K562 (cell line): Measurements from ENCODE around the gene PRELID1. TPM values are rescaled to one million over a fixed set of nuclear protein-coding genes. Genes with fewer than 3 reads are reported as not detected.
A peak's percentile ranks its signal among the peaks of the same experiment; 100 is the strongest.

ENCODE experiments used
- ATAC-seq: fragments of 200-7000 bp; cut with Tn5 transposase; 3 replicates; pipeline ENCODE4 v1.9.1; 2020; ENCODE audit warnings: moderate library complexity
- BruUV-seq: library from RNA; stranded (reverse); fragments of 400-500 nt; replicated peaks from 2 replicates; lab custom pipeline; 2021; lab: Mats Ljungman, UMichigan
- CTCF ChIA-PET: fragments of 300-600 bp; formaldehyde crosslinking; extraction: SDS; loops from one replicate; lab custom pipeline; 2021; ENCODE audit warnings: low intra/inter-chr PET ratio; lab: Yijun Ruan, JAX
- POLR2A ChIA-PET: fragments of 300-600, 350-650 bp; sonication (Branson Sonifier 250); formaldehyde crosslinking; extraction: SDS; loops from one replicate; lab custom pipeline; 2021; ENCODE audit warnings: antibody characterized with exemption, inconsistent platforms; lab: Yijun Ruan, JAX
- DNase-seq, 4 experiments: peaks; one replicate each; pipeline versions ENCODE4 v3.0.0 to v3.0.0-alpha.2; 2011 to 2018; ENCODE audit warnings: low spot score in 3 of 4, mixed read lengths in 3 of 4; ENCODE audit errors: extremely low read depth in 1 of 4
- FAIRE-seq: peaks from 2 replicates; lab custom pipeline; 2011; peaks lifted over from hg19 to GRCh38; lab: Jason Lieb, UNC
- H2AFZ ChIP-seq: 2 replicates; pipeline ENCODE4 v1.6.0; 2011; ENCODE audit warnings: low read depth, low read length, control low read depth, inconsistent platforms
- H3K27ac ChIP-seq: fragments of 200-600 bp; 3 replicates; pipeline ENCODE4 v1.8.0; 2011; ENCODE audit warnings: low read depth, mild to moderate bottlenecking, control low read depth, inconsistent platforms, low read length, moderate library complexity, mixed read lengths; ENCODE audit errors: extremely low read depth
- H3K27me3 ChIP-seq, 2 experiments: fragments of 300-600 bp in 1 of 2; 2 replicates in 1 of 2; 3 replicates in 1 of 2; pipeline versions ENCODE4 v1.6.0 to v1.8.0; 2011; ENCODE audit warnings: inconsistent platforms in 2 of 2, low read length in 2 of 2, mild to moderate bottlenecking in 1 of 2, mixed read lengths in 1 of 2, moderate library complexity in 1 of 2; ENCODE audit not compliant: control insufficient read depth in 2 of 2, insufficient read depth in 2 of 2
- H3K36me3 ChIP-seq: fragments of 300-600 bp; 3 replicates; pipeline ENCODE4 v1.8.0; 2011; ENCODE audit warnings: mild to moderate bottlenecking, low read length, inconsistent platforms; ENCODE audit not compliant: control insufficient read depth, insufficient read depth
- H3K4me1 ChIP-seq, 2 experiments: fragments of 200-600 bp in 1 of 2; replicated peaks in 1 of 2; 2 replicates in 1 of 2; 3 replicates in 1 of 2; pipeline versions ENCODE4 v1.5.1 to v1.8.0; 2011; ENCODE audit warnings: inconsistent platforms in 2 of 2, low read length in 2 of 2, mild to moderate bottlenecking in 1 of 2, mixed read lengths in 1 of 2, moderate library complexity in 1 of 2; ENCODE audit not compliant: control insufficient read depth in 2 of 2, insufficient read depth in 2 of 2
- H3K4me2 ChIP-seq: 2 replicates; pipeline ENCODE4 v1.6.1; 2011; ENCODE audit warnings: low read length, control low read depth, inconsistent platforms, mixed read lengths; ENCODE audit not compliant: insufficient read depth
- H3K4me3 ChIP-seq: fragments of 200-600 bp; sonication (generic), shearing (Covaris generic); 2 replicates; pipeline ENCODE4 v1.5.1; 2016; ENCODE audit warnings: control low read depth, inconsistent platforms
- H3K79me2 ChIP-seq: fragments of 200-600 bp; 3 replicates; pipeline ENCODE4 v1.8.0; 2011; ENCODE audit warnings: low read length, inconsistent platforms; ENCODE audit not compliant: control insufficient read depth, insufficient read depth
- H3K9ac ChIP-seq, 2 experiments: 2 replicates each; pipeline versions ENCODE4 v1.6.0 to v1.6.1; 2011; ENCODE audit warnings: low read depth in 2 of 2, low read length in 2 of 2, control low read depth in 1 of 2, inconsistent platforms in 1 of 2, mild to moderate bottlenecking in 1 of 2, mixed read lengths in 1 of 2; ENCODE audit not compliant: insufficient read depth in 1 of 2
- H3K9me1 ChIP-seq: one replicate; pipeline ENCODE4 v1.6.0; 2011; ENCODE audit warnings: inconsistent platforms, mild to moderate bottlenecking, low read length, moderate library complexity; ENCODE audit not compliant: control insufficient read depth, insufficient read depth
- H3K9me3 ChIP-seq: replicated peaks from 2 replicates; pipeline ENCODE4 v1.5.1; 2011; ENCODE audit warnings: low read depth, low read length, inconsistent platforms; ENCODE audit not compliant: control insufficient read depth, insufficient read depth
- H4K20me1 ChIP-seq: replicated peaks from 2 replicates; pipeline ENCODE4 v1.6.1; 2011; ENCODE audit warnings: low read length, inconsistent platforms, mixed read lengths; ENCODE audit not compliant: control insufficient read depth, insufficient read depth
- HIVEP1 ChIP-seq: fragments of 250-450 bp; sonication (Bioruptor Pico); IDR thresholded peaks from 2 replicates; pipeline ENCODE4 v1.4.0; 2020; ENCODE audit warnings: mild to moderate bottlenecking
- RBM25 ChIP-seq: fragments of 200-400 bp; formaldehyde crosslinking; IDR thresholded peaks from 2 replicates; pipeline ENCODE4 v1.6.1; 2018; ENCODE audit warnings: low read length, low read depth, moderate library complexity; ENCODE audit not compliant: severe bottlenecking
- SMC3 ChIP-seq: conservative IDR thresholded peaks from 2 replicates; pipeline ENCODE4 v1.6.1; 2011; ENCODE audit warnings: low read depth, low read length, improper control_type of control experiment; ENCODE audit not compliant: insufficient read depth
- TCF3 ChIP-seq: sonication (generic); formaldehyde crosslinking; IDR thresholded peaks from 2 replicates; pipeline ENCODE4 v1.4.0; 2020; ENCODE audit warnings: mild to moderate bottlenecking, missing genetic modification reagents
- WGBS: fragments of 100-300 bp; shearing (Covaris generic); methylation state at CpG from one replicate; pipeline ENCODE4 v1.1.6; 2016; ENCODE audit warnings: low coverage, mixed read lengths; ENCODE audit not compliant: insufficient coverage; ENCODE audit errors: missing lambda C conversion rate; 5-methylcytosine and 5-hydroxymethylcytosine counted together
- in situ Hi-C: fragments of 300-500 bp; cut with MboI; formaldehyde crosslinking; loops from 4 replicates; pipeline ENCODE4 v1.15.0; 2018; ENCODE audit warnings: inconsistent platforms, mixed read lengths
- intact Hi-C: fragments of 100-400 bp; cut with micrococcal nuclease; formaldehyde crosslinking; loops from 2 replicates; pipeline ENCODE4 v1.14.2; 2022
- polyA plus RNA-seq, 8 experiments: library from polyadenylated mRNA; depleted of rRNA in 4 of 8; stranded (reverse) in 5 of 8; unstranded in 3 of 8; fragments of >200 nt; fragmentation: Nextera tagmentation in 2 of 8; fragmentation: Illumina TruSeq in 1 of 8; extraction: Ambion mirVana in 2 of 8; extraction: Trizol in 1 of 8; gene quantifications; 2 replicates each; pipeline versions ENCODE4 v1.2.1 to v1.2.3, GENCODE V29; 2011 to 2014; ENCODE audit warnings: inconsistent platforms in 1 of 8, missing spikeins in 1 of 8
- total RNA-seq, 7 experiments: library from RNA; depleted of rRNA in 6 of 7; stranded (reverse); fragments of >200 nt in 6 of 7; fragmentation: Illumina TruSeq in 2 of 7; extraction: Trizol in 2 of 7; gene quantifications; 2 replicates each; pipeline versions ENCODE4 v1.2.1 to v1.2.3, GENCODE V29; 2011 to 2021; ENCODE audit warnings: low replicate concordance in 1 of 7

Gene PRELID1
- total and polyA plus RNA-seq, 9 of the 15 experiments (the other 6 are each of a cell fraction or from before 2014, with no cell fraction given): 40.1 to 484 (median 340) TPM

GRCh38 chr5:177313561-177314259, 10.1 kb downstream of the PRELID1 start:
- H3K4me2 ChIP-seq: no peak overlapping the region
- no peaks in the 10 kb centered on the region for H3K27me3 ChIP-seq
- no peak overlapping the region for H3K27ac ChIP-seq
- H3K9ac ChIP-seq: peak overlapping the region in 1 of 2 experiments; percentile 76; a peak in 1 of 4 replicates
- no peak for FAIRE-seq
- in situ Hi-C loops: no loop called here
- intact Hi-C loops: loop anchor here (2.0 kb wide), 1 partner anchor 143 kb away; no protein-coding TSS in a partner anchor
- DNase-seq: no peak
- no peak for ATAC-seq
- peaks cover 12% of the 10 kb centered on the region; the same call in 2 of the 3 replicates for H3K79me2 ChIP-seq
- H4K20me1 ChIP-seq: no peaks in the 10 kb centered on the region
- ChIA-PET POLR2A (interaction anchor here (0.6 to 1.5 kb wide), 5 partner anchors 19 to 1844 kb away, joined by 3 to 7 read pairs (median 4); no protein-coding TSS in a partner anchor), CTCF (no interaction called here)
- no peak overlapping the region for H2AFZ ChIP-seq
- no TSS peak for BruUV-seq
- H3K36me3 ChIP-seq: peaks cover 10% of the 10 kb centered on the region; the same call in 2 of the 3 replicates
- H3K9me1 ChIP-seq: no peaks in the 10 kb centered on the region
- H3K4me1 ChIP-seq: peaks cover 23 to 64% of the 10 kb centered on the region in 2 experiments
- peak; percentile 84 for TF ChIP-seq RBM25
- TF ChIP-seq HIVEP1 (CRISPR knock-in tag): no peak
- no peak for TF ChIP-seq SMC3
- TF ChIP-seq TCF3: no peak
- no peaks in the 10 kb centered on the region for H3K9me3 ChIP-seq
- H3K4me3 ChIP-seq: no peak overlapping the region
- WGBS: 83% methylated on average over 15 of the region's 15 CpGs
